ENCODE data around the gene PIP5K1A.

Gene PIP5K1A

GRCh38 chr1:151281969-151282882 is 83.9 kb downstream of the PIP5K1A start, which contains the start of gene ZNF687:
Gene ZNF687 (plus strand): TSS chr1:151282299. CDS start chr1:151286292, 3,993 bp downstream.
- Mint-ChIP-seq H3K27ac (peak within 1 kb of the TSS; percentile 99), H3K27me3 (ENCODE audit: low read depth) (no peaks in the 10 kb centered on the region), H3K36me3 (ENCODE audit: low read depth) (peaks cover 5% of the 10 kb centered on the region), H3K4me1 (ENCODE audit: low read depth) (peaks cover 18% of the 10 kb centered on the region), H3K9me3 (no peaks in the 10 kb centered on the region), H3K4me3 (peak within 1 kb of the TSS; percentile 95)
- DNase-seq (ENCODE audit: low spot score): peak; percentile 99

- H3K9me3 Mint-ChIP-seq: no peaks in the 10 kb centered on the region
- peak overlapping the region; percentile 89 for H3K27ac Mint-ChIP-seq
- H3K4me1 Mint-ChIP-seq (ENCODE audit: low read depth): peaks cover 15% of the 10 kb centered on the region
- H3K36me3 Mint-ChIP-seq (ENCODE audit: low read depth): peaks cover 5% of the 10 kb centered on the region
- DNase-seq (ENCODE audit: low spot score): peak; percentile 23
- H3K4me3 Mint-ChIP-seq: peak overlapping the region; percentile 95
- H3K27me3 Mint-ChIP-seq (ENCODE audit: low read depth): no peaks in the 10 kb centered on the region
Observed at GRCh38 chr1:151282883-151283725, 84.8 kb downstream of the PIP5K1A start.

- Mint-ChIP-seq H3K4me1 (ENCODE audit: low read depth) (peaks cover 15% of the 10 kb centered on the region), H3K4me3 (peak overlapping the region; percentile 95), H3K27me3 (ENCODE audit: low read depth) (no peaks in the 10 kb centered on the region), H3K9me3 (no peaks in the 10 kb centered on the region), H3K36me3 (ENCODE audit: low read depth) (peaks cover 13% of the 10 kb centered on the region), H3K27ac (peak overlapping the region; percentile 89)
- DNase-seq (ENCODE audit: low spot score): no peak
Observed at GRCh38 chr1:151284013-151284577, 85.7 kb downstream of the PIP5K1A start.

- no peaks in the 10 kb centered on the region for H3K27me3 Mint-ChIP-seq (ENCODE audit: low read depth)
- DNase-seq (ENCODE audit: low spot score): no peak
- peaks cover 15% of the 10 kb centered on the region for H3K4me1 Mint-ChIP-seq (ENCODE audit: low read depth)
- peaks cover 22% of the 10 kb centered on the region for H3K36me3 Mint-ChIP-seq (ENCODE audit: low read depth)
- no peak overlapping the region for H3K27ac Mint-ChIP-seq
- H3K9me3 Mint-ChIP-seq: no peaks in the 10 kb centered on the region
- H3K4me3 Mint-ChIP-seq: no peak overlapping the region
Observed at GRCh38 chr1:151286619-151287340, 88.4 kb downstream of the PIP5K1A start.

- Mint-ChIP-seq H3K4me1 (ENCODE audit: low read depth) (peaks cover 15% of the 10 kb centered on the region), H3K36me3 (ENCODE audit: low read depth) (peaks cover 22% of the 10 kb centered on the region), H3K27ac (no peak overlapping the region), H3K9me3 (no peaks in the 10 kb centered on the region), H3K27me3 (ENCODE audit: low read depth) (no peaks in the 10 kb centered on the region), H3K4me3 (no peak overlapping the region)
- DNase-seq (ENCODE audit: low spot score): no peak
Observed at GRCh38 chr1:151287341-151287699, 89.0 kb downstream of the PIP5K1A start.

- H3K27ac Mint-ChIP-seq: no peak overlapping the region
- peaks cover 15% of the 10 kb centered on the region for H3K4me1 Mint-ChIP-seq (ENCODE audit: low read depth)
- H3K27me3 Mint-ChIP-seq (ENCODE audit: low read depth): no peaks in the 10 kb centered on the region
- no peak overlapping the region for H3K4me3 Mint-ChIP-seq
- no peak for DNase-seq (ENCODE audit: low spot score)
- H3K9me3 Mint-ChIP-seq: no peaks in the 10 kb centered on the region
- H3K36me3 Mint-ChIP-seq (ENCODE audit: low read depth): peaks cover 26% of the 10 kb centered on the region
Observed at GRCh38 chr1:151287767-151288500, 89.6 kb downstream of the PIP5K1A start.

GRCh38 chr1:151288502-151288901 is 90.2 kb downstream of the PIP5K1A start:
- no peaks in the 10 kb centered on the region for H3K27me3 Mint-ChIP-seq (ENCODE audit: low read depth)
- peaks cover 30% of the 10 kb centered on the region for H3K36me3 Mint-ChIP-seq (ENCODE audit: low read depth)
- no peak overlapping the region for H3K4me3 Mint-ChIP-seq
- H3K9me3 Mint-ChIP-seq: no peaks in the 10 kb centered on the region
- DNase-seq (ENCODE audit: low spot score): no peak
- no peak overlapping the region for H3K27ac Mint-ChIP-seq
- peaks cover 10% of the 10 kb centered on the region for H3K4me1 Mint-ChIP-seq (ENCODE audit: low read depth)

- no peak overlapping the region for H3K4me3 Mint-ChIP-seq
- H3K27ac Mint-ChIP-seq: no peak overlapping the region
- peaks cover 2% of the 10 kb centered on the region for H3K4me1 Mint-ChIP-seq (ENCODE audit: low read depth)
Observed at GRCh38 chr1:151289080-151289935, 91.0 kb downstream of the PIP5K1A start.

GRCh38 chr1:151289991-151290708 is 91.8 kb downstream of the PIP5K1A start:
- Mint-ChIP-seq H3K9me3 (no peaks in the 10 kb centered on the region), H3K36me3 (ENCODE audit: low read depth) (peaks cover 40% of the 10 kb centered on the region)
- no peak for DNase-seq (ENCODE audit: low spot score)

More at GRCh38 chr1:151289080-151289935, 91.0 kb downstream of the PIP5K1A start:
- Mint-ChIP-seq H3K9me3 (no peaks in the 10 kb centered on the region), H3K36me3 (ENCODE audit: low read depth) (peaks cover 37% of the 10 kb centered on the region), H3K27me3 (ENCODE audit: low read depth) (no peaks in the 10 kb centered on the region)
- no peak for DNase-seq (ENCODE audit: low spot score)

GRCh38 chr1:151290709-151291303 is 92.5 kb downstream of the PIP5K1A start:
- no peaks in the 10 kb centered on the region for H3K27me3 Mint-ChIP-seq (ENCODE audit: low read depth)
- no peaks in the 10 kb centered on the region for H3K4me1 Mint-ChIP-seq (ENCODE audit: low read depth)
- H3K9me3 Mint-ChIP-seq: no peaks in the 10 kb centered on the region
- no peak overlapping the region for H3K4me3 Mint-ChIP-seq
- DNase-seq (ENCODE audit: low spot score): no peak
- H3K27ac Mint-ChIP-seq: no peak overlapping the region
- H3K36me3 Mint-ChIP-seq (ENCODE audit: low read depth): peaks cover 41% of the 10 kb centered on the region

More at GRCh38 chr1:151289991-151290708, 91.8 kb downstream of the PIP5K1A start:
- no peaks in the 10 kb centered on the region for H3K27me3 Mint-ChIP-seq (ENCODE audit: low read depth)
- no peaks in the 10 kb centered on the region for H3K4me1 Mint-ChIP-seq (ENCODE audit: low read depth)
- H3K4me3 Mint-ChIP-seq: no peak overlapping the region
- H3K27ac Mint-ChIP-seq: no peak overlapping the region

- Mint-ChIP-seq H3K27me3 (ENCODE audit: low read depth) (no peaks in the 10 kb centered on the region), H3K36me3 (ENCODE audit: low read depth) (peaks cover 42% of the 10 kb centered on the region), H3K27ac (no peak overlapping the region), H3K4me1 (ENCODE audit: low read depth) (no peaks in the 10 kb centered on the region), H3K4me3 (no peak overlapping the region), H3K9me3 (no peaks in the 10 kb centered on the region)
- DNase-seq (ENCODE audit: low spot score): no peak
Observed at GRCh38 chr1:151292207-151293030, 94.1 kb downstream of the PIP5K1A start.

Data from T-helper 2 cell treated with Interferon-gamma antibody and Interleukin-4, amounts not matched to agents 5 μg/mL and 100 μg/mL, for 36 hours (primary cell).